Measurements from ENCODE around the gene FBXL7. TPM values are rescaled to one million over a fixed set of nuclear protein-coding genes. Genes with fewer than 3 reads are reported as not detected.

Gene FBXL7
- total and polyA plus RNA-seq, 2 experiments from 2014 or later, result 4.5 to 15.2 TPM

- TF ChIP-seq REST (IDR thresholded peaks at IDR 0.05; ENCODE audit: unreplicated experiment), result no peak
- TF ChIP-seq EZH2 (IDR thresholded peaks at IDR 0.05; ENCODE audit: low read depth, unreplicated experiment), result no peak
- TF ChIP-seq JUNB (IDR thresholded peaks at IDR 0.05; ENCODE audit: unreplicated experiment), result no peak
Measured at GRCh38 chr5:15574806-15575325, 74.9 kb downstream of the FBXL7 start (continued).

- H2AFZ ChIP-seq, result no peak overlapping the region
- Mint-ChIP-seq H3K4me3 (no peak overlapping the region), H3K36me3 (ENCODE audit: low read depth) (peaks cover 7% of the 10 kb centered on the region; the same call in 2 of the 3 replicates), H3K27me3 (ENCODE audit: insufficient read depth, low read depth, poor library complexity) (peaks cover 5% of the 10 kb centered on the region), H3K27ac (no peak overlapping the region), H3K9me3 (no peaks in the 10 kb centered on the region), H3K4me1 (peaks cover 16% of the 10 kb centered on the region)
- no peaks in the 10 kb centered on the region for H4K20me1 ChIP-seq (replicated peaks; ENCODE audit: insufficient read depth)
- peaks cover 4% of the 10 kb centered on the region; the same call in 1 of the 2 replicates for H3K9me2 ChIP-seq (ENCODE audit: insufficient read depth)
- no peak overlapping the region for H3K27ac ChIP-seq (ENCODE audit: low read depth)
- DNase-seq (ENCODE audit: low spot score) (no peak), ATAC-seq (no peak)
- peaks cover 16% of the 10 kb centered on the region; the same call in 1 of the 2 replicates for H3K4me1 ChIP-seq (ENCODE audit: insufficient read depth)
- no peaks in the 10 kb centered on the region for H3K27me3 ChIP-seq (ENCODE audit: insufficient read depth)
- no peaks in the 10 kb centered on the region for H3K36me3 ChIP-seq (ENCODE audit: insufficient read depth)
- H3K4me3 ChIP-seq, result no peak overlapping the region
- peaks cover 71% of the 10 kb centered on the region for H3K79me2 ChIP-seq (replicated peaks; ENCODE audit: insufficient read depth)
- H3F3A ChIP-seq (replicated peaks; ENCODE audit: low read depth), result no peaks in the 10 kb centered on the region
- H3K4me2 ChIP-seq, result no peak overlapping the region
- TF ChIP-seq NANOG (IDR thresholded peaks at IDR 0.05; ENCODE audit: borderline replicate concordance) (no peak), CTCF (conservative IDR thresholded peaks at IDR 0.05; ENCODE audit: low read depth in 2 of 2) (no peak), STAT1 (IDR thresholded peaks at IDR 0.05; ENCODE audit: unreplicated experiment) (no peak), EZH2phosphoT487 (IDR thresholded peaks at IDR 0.05; ENCODE audit: unreplicated experiment) (no peak), EZH2 (IDR thresholded peaks at IDR 0.05; ENCODE audit: low read depth, unreplicated experiment) (no peak), JUNB (IDR thresholded peaks at IDR 0.05; ENCODE audit: unreplicated experiment) (no peak), POLR2AphosphoS5 (IDR thresholded peaks at IDR 0.05; ENCODE audit: low read depth) (no peak), ETS1 (IDR thresholded peaks at IDR 0.05) (no peak), ZNF114 (CRISPR knock-in tag; IDR thresholded peaks at IDR 0.05) (no peak), ZNF462 (CRISPR knock-in tag; IDR thresholded peaks at IDR 0.05) (no peak), CREB1 (CRISPR knock-in tag; IDR thresholded peaks at IDR 0.05; ENCODE audit: low read depth) (no peak)
Measured at GRCh38 chr5:15575666-15576065, 75.7 kb downstream of the FBXL7 start.
